ENCODE data around the gene AK5.

The AK5 gene

GRCh38 chr1:77461691-77462090 lies 179.9 kb downstream of the AK5 start:
- DNase-seq: no peak

GRCh38 chr1:77463216-77463615 lies 181.4 kb downstream of the AK5 start:
- DNase-seq: no peak

GRCh38 chr1:77465139-77465538 lies 183.3 kb downstream of the AK5 start:
- DNase-seq: no peak

- DNase-seq: no peak
Observed at GRCh38 chr1:77465922-77466321, 184.1 kb downstream of the AK5 start.

- DNase-seq: no peak
Observed at GRCh38 chr1:77467021-77467595, 185.3 kb downstream of the AK5 start.

GRCh38 chr1:77467741-77468140 lies 185.9 kb downstream of the AK5 start:
- no peak for DNase-seq

- no peak for DNase-seq
Observed at GRCh38 chr1:77468257-77468948, 186.6 kb downstream of the AK5 start.

GRCh38 chr1:77468949-77469710 lies 187.3 kb downstream of the AK5 start:
- no peak for DNase-seq

- DNase-seq: no peak
Observed at GRCh38 chr1:77471691-77472090, 189.9 kb downstream of the AK5 start.

- peak; percentile 60 for DNase-seq
Observed at GRCh38 chr1:77473690-77474089, 191.9 kb downstream of the AK5 start.

GRCh38 chr1:77475641-77476040 lies 193.8 kb downstream of the AK5 start:
- no peak for DNase-seq

- no peak for DNase-seq
Observed at GRCh38 chr1:77476475-77476874, 194.7 kb downstream of the AK5 start.

GRCh38 chr1:77484334-77484733 lies 202.5 kb downstream of the AK5 start:
- no peak for DNase-seq

- DNase-seq: no peak
Observed at GRCh38 chr1:77484926-77485325, 203.1 kb downstream of the AK5 start.

GRCh38 chr1:77487631-77488030 lies 205.8 kb downstream of the AK5 start:
- peak; percentile 29 for DNase-seq

GRCh38 chr1:77489910-77490309 lies 208.1 kb downstream of the AK5 start:
- DNase-seq: peak; percentile 8

- no peak for DNase-seq
Observed at GRCh38 chr1:77494026-77494425, 212.2 kb downstream of the AK5 start.

GRCh38 chr1:77498918-77499317 lies 217.1 kb downstream of the AK5 start:
- no peak for DNase-seq

GRCh38 chr1:77499466-77499865 lies 217.6 kb downstream of the AK5 start:
- DNase-seq: no peak

- no peak for DNase-seq
Observed at GRCh38 chr1:77504986-77505385, 223.2 kb downstream of the AK5 start.

- DNase-seq: no peak
Observed at GRCh38 chr1:77506771-77507170, 225.0 kb downstream of the AK5 start.

GRCh38 chr1:77509051-77509492 lies 227.3 kb downstream of the AK5 start:
- no peak for DNase-seq

- no peak for DNase-seq
Observed at GRCh38 chr1:77509898-77510297, 228.1 kb downstream of the AK5 start.

GRCh38 chr1:77511440-77511840 lies 229.6 kb downstream of the AK5 start:
- no peak for DNase-seq
